HepG2 (cell line): ENCODE measurements around the gene RNASE8. TPM values are rescaled to one million over a fixed set of nuclear protein-coding genes. Genes with fewer than 3 reads are reported as not detected.
A peak's percentile ranks its signal among the peaks of the same experiment; 100 is the strongest.

ENCODE experiments used
- AGO2 ChIP-seq: fragments of 200-400 bp; formaldehyde crosslinking; optimal IDR thresholded peaks from 2 replicates; pipeline ENCODE3; 2017; ENCODE audit warnings: mild to moderate bottlenecking, low read depth, low read length, moderate library complexity
- BCLAF1 ChIP-seq: fragments of 450-650 bp; IDR thresholded peaks from 2 replicates; pipeline ENCODE4 v1.6.1; 2017; ENCODE audit warnings: mild to moderate bottlenecking
- CBX1 ChIP-seq: IDR thresholded peaks from one replicate; pipeline ENCODE4 v1.6.1; 2016; ENCODE audit warnings: antibody characterized with exemption, low read depth
- GATAD2A ChIP-seq: IDR thresholded peaks from 2 replicates; pipeline ENCODE4 v1.6.1; 2016
- HMGXB3 ChIP-seq: sonication (generic); formaldehyde crosslinking; IDR thresholded peaks from 2 replicates; pipeline ENCODE4 v1.4.0; 2020; ENCODE audit warnings: missing genetic modification reagents, borderline replicate concordance
- NAIF1 ChIP-seq: sonication (generic); formaldehyde crosslinking; IDR thresholded peaks from 2 replicates; pipeline ENCODE4 v1.5.0; 2020; ENCODE audit warnings: mild to moderate bottlenecking, missing genetic modification reagents, borderline replicate concordance
- SAP130 ChIP-seq: IDR thresholded peaks from 2 replicates; pipeline ENCODE4 v1.6.1; 2016; ENCODE audit warnings: low read depth
- TARDBP ChIP-seq: sonication (generic); formaldehyde crosslinking; IDR thresholded peaks from 2 replicates; pipeline ENCODE4 v1.8.0; 2022; ENCODE audit warnings: mild to moderate bottlenecking, missing genetic modification reagents
- ZBTB3 ChIP-seq: sonication (generic); formaldehyde crosslinking; IDR thresholded peaks from 2 replicates; pipeline ENCODE4 v1.4.0; 2020; ENCODE audit warnings: low read depth, mild to moderate bottlenecking, moderate library complexity, missing genetic modification reagents, borderline replicate concordance
- ZFP41 ChIP-seq: sonication (generic); formaldehyde crosslinking; IDR thresholded peaks from 2 replicates; pipeline ENCODE4 v1.4.0; 2020; ENCODE audit warnings: mild to moderate bottlenecking, missing genetic modification reagents, borderline replicate concordance
- ZNF251 ChIP-seq: sonication (generic); formaldehyde crosslinking; IDR thresholded peaks from 2 replicates; pipeline ENCODE4 v1.9.0; 2021; ENCODE audit warnings: mild to moderate bottlenecking, missing genetic modification reagents
- ZNF263 ChIP-seq: sonication (generic); formaldehyde crosslinking; IDR thresholded peaks from 2 replicates; pipeline ENCODE4 v1.4.0; 2020; ENCODE audit warnings: missing genetic modification reagents
- ZNF296 ChIP-seq: sonication (generic); formaldehyde crosslinking; conservative IDR thresholded peaks from 2 replicates; pipeline ENCODE4 v1.5.0; 2020; ENCODE audit warnings: mild to moderate bottlenecking, missing genetic modification reagents
- ZNF33A ChIP-seq: sonication (generic); formaldehyde crosslinking; IDR thresholded peaks from 2 replicates; pipeline ENCODE4 v1.5.1; 2020; ENCODE audit warnings: missing genetic modification reagents, mild to moderate bottlenecking, moderate library complexity, borderline replicate concordance
- ZNF414 ChIP-seq: sonication (generic); formaldehyde crosslinking; IDR thresholded peaks from 2 replicates; pipeline ENCODE4 v1.5.0; 2020; ENCODE audit warnings: missing genetic modification reagents
- ZNF841 ChIP-seq: sonication (generic); formaldehyde crosslinking; IDR thresholded peaks from 2 replicates; pipeline ENCODE4 v1.8.1; 2023; ENCODE audit warnings: missing genetic modification reagents, borderline replicate concordance
- polyA plus RNA-seq, 8 experiments: library from polyadenylated mRNA; depleted of rRNA in 3 of 8; stranded (reverse) in 7 of 8; unstranded in 1 of 8; fragments of >200 nt; fragmentation: Illumina TruSeq in 4 of 8; extraction: Trizol in 4 of 8; gene quantifications; 2 replicates each; pipeline versions ENCODE4 v1.2.1 to v1.2.3, GENCODE V29; 2011 to 2016; ENCODE audit warnings: low read depth in 4 of 8, missing spikeins in 1 of 8, mixed read lengths in 1 of 8; ENCODE audit not compliant: insufficient read depth in 1 of 8
- total RNA-seq, 5 experiments: library from RNA; depleted of rRNA; stranded (reverse); fragments of >200 nt; fragmentation: Illumina TruSeq; extraction: Trizol; gene quantifications; 2 replicates each; pipeline ENCODE4 v1.2.3, GENCODE V29; 2016; ENCODE audit warnings: low read depth in 1 of 5
- TF ChIP-seq, protein P1 (sequence below): sonication (generic); formaldehyde crosslinking; IDR thresholded peaks from 2 replicates; pipeline ENCODE4 v1.4.0; 2020; ENCODE audit warnings: missing genetic modification reagents
- TF ChIP-seq, protein P2 (sequence below): sonication (generic); formaldehyde crosslinking; IDR thresholded peaks from 2 replicates; pipeline ENCODE4 v1.8.0; 2022; ENCODE audit warnings: mild to moderate bottlenecking, missing genetic modification reagents, borderline replicate concordance

RNASE8 gene
- total and polyA plus RNA-seq, 2 of the 13 experiments (the other 11 are each of a cell fraction or from before 2014, with no cell fraction given) = not detected

GRCh38 chr14:21092273-21093011 lies 34.8 kb downstream of the RNASE8 start (continued):
- TF ChIP-seq, protein P1, sequence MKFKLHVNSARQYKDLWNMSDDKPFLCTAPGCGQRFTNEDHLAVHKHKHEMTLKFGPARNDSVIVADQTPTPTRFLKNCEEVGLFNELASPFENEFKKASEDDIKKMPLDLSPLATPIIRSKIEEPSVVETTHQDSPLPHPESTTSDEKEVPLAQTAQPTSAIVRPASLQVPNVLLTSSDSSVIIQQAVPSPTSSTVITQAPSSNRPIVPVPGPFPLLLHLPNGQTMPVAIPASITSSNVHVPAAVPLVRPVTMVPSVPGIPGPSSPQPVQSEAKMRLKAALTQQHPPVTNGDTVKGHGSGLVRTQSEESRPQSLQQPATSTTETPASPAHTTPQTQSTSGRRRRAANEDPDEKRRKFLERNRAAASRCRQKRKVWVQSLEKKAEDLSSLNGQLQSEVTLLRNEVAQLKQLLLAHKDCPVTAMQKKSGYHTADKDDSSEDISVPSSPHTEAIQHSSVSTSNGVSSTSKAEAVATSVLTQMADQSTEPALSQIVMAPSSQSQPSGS = peak; percentile 89
- TF ChIP-seq, protein P2, sequence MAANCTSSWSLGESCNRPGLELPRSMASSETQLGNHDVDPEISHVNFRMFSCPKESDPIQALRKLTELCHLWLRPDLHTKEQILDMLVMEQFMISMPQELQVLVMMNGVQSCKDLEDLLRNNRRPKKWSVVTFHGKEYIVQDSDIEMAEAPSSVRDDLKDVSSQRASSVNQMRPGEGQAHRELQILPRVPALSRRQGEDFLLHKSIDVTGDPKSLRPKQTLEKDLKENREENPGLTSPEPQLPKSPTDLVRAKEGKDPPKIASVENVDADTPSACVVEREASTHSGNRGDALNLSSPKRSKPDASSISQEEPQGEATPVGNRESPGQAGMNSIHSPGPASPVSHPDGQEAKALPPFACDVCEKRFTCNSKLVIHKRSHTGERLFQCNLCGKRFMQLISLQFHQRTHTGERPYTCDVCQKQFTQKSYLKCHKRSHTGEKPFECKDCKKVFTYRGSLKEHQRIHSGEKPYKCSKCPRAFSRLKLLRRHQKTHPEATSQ (CRISPR knock-in tag) = peak; percentile 63; the same call in 1 of the 2 replicates
- TF ChIP-seq AGO2 = peak; percentile 97
- no peak for TF ChIP-seq ZNF296
- peak; percentile 62; the same call in 1 of the 2 replicates for TF ChIP-seq ZNF263 (CRISPR knock-in tag)
- no peak for TF ChIP-seq NAIF1 (CRISPR knock-in tag)
- peak; percentile 96 for TF ChIP-seq CBX1
- TF ChIP-seq ZNF841 (CRISPR knock-in tag) = no peak
- peak; percentile 77; the same call in 1 of the 2 replicates for TF ChIP-seq HMGXB3 (CRISPR knock-in tag)
- TF ChIP-seq ZNF251 = no peak
- TF ChIP-seq ZBTB3 (CRISPR knock-in tag) = no peak
- TF ChIP-seq ZFP41 (CRISPR knock-in tag) = peak; percentile 55; the same call in 1 of the 2 replicates
- no peak for TF ChIP-seq ZNF33A
- peak; percentile 80; the same call in 1 of the 2 replicates for TF ChIP-seq TARDBP
- no peak for TF ChIP-seq BCLAF1
- peak; percentile 74 for TF ChIP-seq SAP130
- TF ChIP-seq ZNF414 (CRISPR knock-in tag) = peak; percentile 96
- TF ChIP-seq GATAD2A (CRISPR knock-in tag) = peak; percentile 80
